DMS153 treated with DMSO at 0.1 percent for 48 hours (cell line): ENCODE data around the gene CHIC1.

ENCODE experiments used
- DNase-seq: peaks from one replicate; lab custom pipeline; 2025; ENCODE audit not compliant: unreplicated experiment; lab: John Stamatoyannopoulos, UW

Gene CHIC1

GRCh38 chrX:73728602-73729001 lies 165.6 kb downstream of the CHIC1 start:
- DNase-seq: no peak
